A549 (cell line): ENCODE results near the gene NTRK3. TPM values are rescaled to one million over a fixed set of nuclear protein-coding genes. Genes with fewer than 3 reads are reported as not detected.

Experiments
- ATAC-seq, 2 experiments: fragments of 200-7000 bp in 1 of 2; fragments of >200 bp in 1 of 2; cut with Nextera tagmentation in 1 of 2; cut with Tn5 transposase in 1 of 2; 3 replicates each; pipeline versions ENCODE4 v1.8.0 to v1.9.1; 2018 to 2020; ENCODE audit warnings: mild to moderate bottlenecking in 1 of 2, moderate library complexity in 1 of 2
- CTCF ChIA-PET: fragments of 300-600 bp; sonication (Branson Sonifier 250); formaldehyde crosslinking; extraction: SDS; loops from one replicate; lab custom pipeline; 2021; ENCODE audit warnings: antibody characterized with exemption, inconsistent platforms; lab: Yijun Ruan, JAX
- POLR2A ChIA-PET: fragments of 350-600 bp; formaldehyde crosslinking; extraction: SDS; loops from one replicate; lab custom pipeline; 2021; ENCODE audit warnings: antibody characterized with exemption, inconsistent platforms; lab: Yijun Ruan, JAX
- DNase-seq, 2 experiments: peaks; one replicate each; pipeline versions ENCODE4 v3.0.0 to v3.0.0-alpha.2; 2011 to 2016; ENCODE audit warnings: low read depth in 1 of 2, low spot score in 1 of 2
- FAIRE-seq: peaks from 2 replicates; lab custom pipeline; 2011; peaks lifted over from hg19 to GRCh38; lab: Jason Lieb, UNC
- H3K27ac ChIP-seq, 2 experiments: fragments of >200 bp; sonication (Bioruptor Twin); formaldehyde crosslinking; 3 replicates each; pipeline ENCODE4 v1.5.1; 2016 to 2017
- H3K4me1 ChIP-seq: fragments of >200 bp; sonication (Bioruptor Twin); formaldehyde crosslinking; 3 replicates; pipeline ENCODE4 v1.6.1; 2016
- H3K4me2 ChIP-seq: fragments of >200 bp; sonication (Bioruptor Twin); formaldehyde crosslinking; 3 replicates; pipeline ENCODE4 v1.6.1; 2016
- H3K4me3 ChIP-seq: fragments of >200 bp; sonication (Bioruptor Twin); formaldehyde crosslinking; 3 replicates; pipeline ENCODE4 v1.5.1; 2016
- H3K9me3 ChIP-seq: fragments of >200 bp; sonication (Bioruptor Twin); formaldehyde crosslinking; 3 replicates; pipeline ENCODE4 v1.6.1; 2016
- BCL3 ChIP-seq: fragments of >200 bp; sonication (Bioruptor Twin); formaldehyde crosslinking; IDR thresholded peaks from 3 replicates; pipeline ENCODE4 v1.6.1; 2016
- CBX2 ChIP-seq: fragments of 200-600 bp; sonication (generic); IDR thresholded peaks from 2 replicates; pipeline ENCODE4 v1.6.1; 2016; ENCODE audit warnings: low read depth, mild to moderate bottlenecking, borderline replicate concordance
- CBX8 ChIP-seq: fragments of 200-600 bp; sonication (generic); IDR thresholded peaks from 2 replicates; pipeline ENCODE4 v1.6.1; 2016
- EHMT2 ChIP-seq: fragments of 200-600 bp; sonication (generic); IDR thresholded peaks from 2 replicates; pipeline ENCODE4 v1.6.1; 2016; ENCODE audit warnings: antibody characterized with exemption, low read depth, mild to moderate bottlenecking, moderate library complexity
- ELK1 ChIP-seq: fragments of 150-350 bp; IDR thresholded peaks from 2 replicates; pipeline ENCODE4 v1.6.1; 2014; ENCODE audit warnings: low read depth, mild to moderate bottlenecking, low read length
- FOSB ChIP-seq: fragments of 250-450 bp; sonication (Bioruptor Pico); IDR thresholded peaks from 2 replicates; pipeline ENCODE4 v1.5.0; 2020; ENCODE audit warnings: mild to moderate bottlenecking, moderate library complexity
- HEYL ChIP-seq: fragments of 250-450 bp; sonication (Bioruptor Pico); IDR thresholded peaks from 2 replicates; pipeline ENCODE4 v1.8.0; 2021; ENCODE audit warnings: mild to moderate bottlenecking, moderate library complexity
- HOXB5 ChIP-seq: fragments of 250-450 bp; sonication (Bioruptor Pico); IDR thresholded peaks from 2 replicates; pipeline ENCODE4 v1.5.0; 2020; ENCODE audit warnings: mild to moderate bottlenecking, moderate library complexity
- JUNB ChIP-seq: fragments of >200 bp; sonication (Bioruptor Twin); formaldehyde crosslinking; IDR thresholded peaks from 2 replicates; pipeline ENCODE4 v1.6.1; 2016
- KDM5A ChIP-seq: fragments of 200-600 bp; sonication (generic); IDR thresholded peaks from 2 replicates; pipeline ENCODE4 v1.6.1; 2016; ENCODE audit warnings: antibody characterized with exemption, mild to moderate bottlenecking
- MAFK ChIP-seq: fragments of 450-650 bp; IDR thresholded peaks from 2 replicates; pipeline ENCODE4 v1.6.1; 2014; ENCODE audit not compliant: partially characterized antibody
- MAZ ChIP-seq: fragments of 150-350 bp; IDR thresholded peaks from 2 replicates; pipeline ENCODE4 v1.6.1; 2014; ENCODE audit warnings: antibody characterized with exemption, low read depth, low read length, borderline replicate concordance
- MYC ChIP-seq: IDR thresholded peaks from 2 replicates; pipeline ENCODE4 v1.6.1; 2012; ENCODE audit warnings: mild to moderate bottlenecking, inconsistent platforms, low read length, improper control_type of control experiment, borderline replicate concordance
- NFE2L2 ChIP-seq: fragments of 150-350 bp; conservative IDR thresholded peaks from 2 replicates; pipeline ENCODE4 v1.6.1; 2014; ENCODE audit warnings: low read length
- NPAS2 ChIP-seq: fragments of 250-450 bp; sonication (Bioruptor Pico); IDR thresholded peaks from 2 replicates; pipeline ENCODE4 v1.8.0; 2022; ENCODE audit warnings: mild to moderate bottlenecking, moderate library complexity, borderline replicate concordance
- NR3C1 ChIP-seq: fragments of >200 bp; sonication (Bioruptor Twin); formaldehyde crosslinking; IDR thresholded peaks from 3 replicates; pipeline ENCODE4 v1.6.1; 2017
- POLR2AphosphoS2 ChIP-seq: conservative IDR thresholded peaks from 2 replicates; pipeline ENCODE4 v1.6.1; 2012; ENCODE audit warnings: low read length, improper control_type of control experiment, inconsistent platforms
- RCOR1 ChIP-seq: fragments of 150-350 bp; IDR thresholded peaks from 2 replicates; pipeline ENCODE4 v1.6.1; 2014; ENCODE audit warnings: antibody characterized with exemption, low read length, low read depth
- RFX5 ChIP-seq: fragments of 450-650 bp; IDR thresholded peaks from 2 replicates; pipeline ENCODE4 v1.7.1; 2014; ENCODE audit warnings: antibody characterized with exemption, mild to moderate bottlenecking, moderate library complexity
- ZC3H11A ChIP-seq: fragments of 450-650 bp; IDR thresholded peaks from 2 replicates; pipeline ENCODE4 v1.6.1; 2014; ENCODE audit warnings: antibody characterized with exemption, mild to moderate bottlenecking
- ZNF302 ChIP-seq: fragments of 250-450 bp; sonication (Bioruptor Pico); IDR thresholded peaks from 2 replicates; pipeline ENCODE4 v1.9.0; 2021; ENCODE audit warnings: inconsistent platforms, mild to moderate bottlenecking, moderate library complexity
- ZSCAN20 ChIP-seq: fragments of 250-450 bp; sonication (Bioruptor Pico); IDR thresholded peaks from 2 replicates; pipeline ENCODE4 v1.8.0; 2022; ENCODE audit warnings: mild to moderate bottlenecking, moderate library complexity
- WGBS: methylation state at CpG from one replicate; pipeline ENCODE4 v1.1.6; 2017; ENCODE audit errors: missing lambda C conversion rate; 5-methylcytosine and 5-hydroxymethylcytosine counted together
- polyA plus RNA-seq, 4 experiments: library from polyadenylated mRNA; depleted of rRNA in 3 of 4; stranded (reverse); fragments of >200 nt; fragmentation: RNase III in 1 of 4; extraction: RNeasy Plus Mini Kit Qiagen cat#74134 plus additional on column Dnase treatment in 1 of 4; gene quantifications; 2 replicates in 3 of 4; 3 replicates in 1 of 4; pipeline ENCODE4 v1.2.3, GENCODE V29; 2011 to 2017
- TF ChIP-seq, protein P1 (sequence below): fragments of 250-450 bp; sonication (Bioruptor Pico); IDR thresholded peaks from 2 replicates; pipeline ENCODE4 v1.5.0; 2021; ENCODE audit warnings: mild to moderate bottlenecking, moderate library complexity, borderline replicate concordance
- TF ChIP-seq, protein P2 (sequence below): fragments of >200 bp; sonication (Bioruptor Twin); formaldehyde crosslinking; IDR thresholded peaks from 3 replicates; pipeline ENCODE4 v1.5.1; 2016

Gene NTRK3
- polyA plus RNA-seq, 2 of the 4 experiments (the other 2 are of a cell fraction): 55.0 to 55.2 TPM

GRCh38 chr15:88177451-88177850 lies 79.1 kb downstream of the NTRK3 start:
- TF ChIP-seq RFX5 (no peak), KDM5A (no peak), MAZ (no peak), FOSB (CRISPR knock-in tag) (no peak), MYC (no peak)
- TF ChIP-seq, protein P1, sequence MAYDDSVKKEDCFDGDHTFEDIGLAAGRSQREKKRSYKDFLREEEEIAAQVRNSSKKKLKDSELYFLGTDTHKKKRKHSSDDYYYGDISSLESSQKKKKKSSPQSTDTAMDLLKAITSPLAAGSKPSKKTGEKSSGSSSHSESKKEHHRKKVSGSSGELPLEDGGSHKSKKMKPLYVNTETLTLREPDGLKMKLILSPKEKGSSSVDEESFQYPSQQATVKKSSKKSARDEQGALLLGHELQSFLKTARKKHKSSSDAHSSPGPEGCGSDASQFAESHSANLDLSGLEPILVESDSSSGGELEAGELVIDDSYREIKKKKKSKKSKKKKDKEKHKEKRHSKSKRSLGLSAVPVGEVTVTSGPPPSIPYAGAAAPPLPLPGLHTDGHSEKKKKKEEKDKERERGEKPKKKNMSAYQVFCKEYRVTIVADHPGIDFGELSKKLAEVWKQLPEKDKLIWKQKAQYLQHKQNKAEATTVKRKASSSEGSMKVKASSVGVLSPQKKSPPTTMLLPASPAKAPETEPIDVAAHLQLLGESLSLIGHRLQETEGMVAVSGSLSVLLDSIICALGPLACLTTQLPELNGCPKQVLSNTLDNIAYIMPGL (CRISPR knock-in tag): no peak
- TF ChIP-seq, protein P2, sequence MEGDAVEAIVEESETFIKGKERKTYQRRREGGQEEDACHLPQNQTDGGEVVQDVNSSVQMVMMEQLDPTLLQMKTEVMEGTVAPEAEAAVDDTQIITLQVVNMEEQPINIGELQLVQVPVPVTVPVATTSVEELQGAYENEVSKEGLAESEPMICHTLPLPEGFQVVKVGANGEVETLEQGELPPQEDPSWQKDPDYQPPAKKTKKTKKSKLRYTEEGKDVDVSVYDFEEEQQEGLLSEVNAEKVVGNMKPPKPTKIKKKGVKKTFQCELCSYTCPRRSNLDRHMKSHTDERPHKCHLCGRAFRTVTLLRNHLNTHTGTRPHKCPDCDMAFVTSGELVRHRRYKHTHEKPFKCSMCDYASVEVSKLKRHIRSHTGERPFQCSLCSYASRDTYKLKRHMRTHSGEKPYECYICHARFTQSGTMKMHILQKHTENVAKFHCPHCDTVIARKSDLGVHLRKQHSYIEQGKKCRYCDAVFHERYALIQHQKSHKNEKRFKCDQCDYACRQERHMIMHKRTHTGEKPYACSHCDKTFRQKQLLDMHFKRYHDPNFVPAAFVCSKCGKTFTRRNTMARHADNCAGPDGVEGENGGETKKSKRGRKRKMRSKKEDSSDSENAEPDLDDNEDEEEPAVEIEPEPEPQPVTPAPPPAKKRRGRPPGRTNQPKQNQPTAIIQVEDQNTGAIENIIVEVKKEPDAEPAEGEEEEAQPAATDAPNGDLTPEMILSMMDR: no peak
- H3K27ac ChIP-seq: no peak overlapping the region
- DNase-seq (no peak), ATAC-seq (no peak), FAIRE-seq (no peak)
- ChIA-PET POLR2A (no interaction called here), CTCF (interaction anchor here (0.7 kb wide), 1 partner anchor 24 kb away, joined by 3 read pairs; no protein-coding TSS in a partner anchor)
- 14% methylated on average over 1 of the region's 1 CpG for WGBS
- H3K4me1 ChIP-seq: peaks cover 7% of the 10 kb centered on the region; the same call in 1 of the 3 replicates
- H3K4me2 ChIP-seq: no peak overlapping the region
- no peaks in the 10 kb centered on the region for H3K9me3 ChIP-seq
- no peak overlapping the region for H3K4me3 ChIP-seq

GRCh38 chr15:88174571-88174970 lies 82.0 kb downstream of the NTRK3 start:
- no peak for TF ChIP-seq CBX2
- no peak for TF ChIP-seq EHMT2
- TF ChIP-seq NPAS2 (CRISPR knock-in tag): no peak
- TF ChIP-seq HOXB5: no peak
- TF ChIP-seq ZNF302 (CRISPR knock-in tag): no peak
- TF ChIP-seq, protein P2: no peak
- TF ChIP-seq JUNB: no peak
- TF ChIP-seq CBX8: no peak
- no peak for TF ChIP-seq POLR2AphosphoS2
- TF ChIP-seq RCOR1: no peak
- TF ChIP-seq MAFK: no peak
- no peak for TF ChIP-seq NR3C1
- no peak for TF ChIP-seq HEYL (CRISPR knock-in tag)
- TF ChIP-seq ZSCAN20 (CRISPR knock-in tag): no peak
- no peak for TF ChIP-seq NFE2L2
- TF ChIP-seq ELK1: no peak
- no peak for TF ChIP-seq RFX5
- TF ChIP-seq ZC3H11A: no peak
- TF ChIP-seq MAZ: no peak
- no peak for TF ChIP-seq BCL3
- H3K27ac ChIP-seq: no peak overlapping the region
- FAIRE-seq: no peak
- no peak overlapping the region for H3K4me3 ChIP-seq
- WGBS: 17% methylated on average over 4 of the region's 4 CpGs
- ChIA-PET POLR2A (no interaction called here), CTCF (interaction anchor here (1.0 kb wide), 1 partner anchor 8 kb away, joined by 4 read pairs; no protein-coding TSS in a partner anchor)
- DNase-seq: no peak
- no peak for ATAC-seq
- H3K4me1 ChIP-seq: peaks cover 10% of the 10 kb centered on the region; the same call in 1 of the 3 replicates
- H3K9me3 ChIP-seq: no peaks in the 10 kb centered on the region
- no peak overlapping the region for H3K4me2 ChIP-seq
